ENCODE results near the gene MSI2.

Gene MSI2

DNA sequence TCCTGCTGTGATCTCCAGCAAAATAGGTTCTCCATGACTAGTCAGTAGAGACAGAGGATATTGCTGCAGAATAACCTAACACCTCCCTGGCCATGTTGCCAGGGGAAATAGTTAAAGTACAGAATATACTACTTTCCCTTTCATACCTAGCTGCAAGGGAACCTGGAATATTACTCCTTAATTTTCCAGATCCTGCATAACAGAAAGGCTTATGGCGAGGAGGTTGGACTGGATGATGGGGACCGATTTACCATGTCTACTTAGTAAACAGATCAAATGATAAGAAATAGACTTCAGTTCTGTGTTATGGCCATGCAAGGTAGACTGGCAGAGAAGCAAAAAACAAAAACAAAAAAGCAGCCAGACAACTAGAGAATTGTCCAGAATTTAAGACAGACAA lies 117.4 kb downstream of the MSI2 start:
- no peak overlapping the region for H3K27ac ChIP-seq (ENCODE audit: low read depth, low read length)
- H3K9me2 ChIP-seq (replicated peaks; ENCODE audit: insufficient read depth, low read length), result no peaks in the 10 kb centered on the region
- TF ChIP-seq, protein P1, sequence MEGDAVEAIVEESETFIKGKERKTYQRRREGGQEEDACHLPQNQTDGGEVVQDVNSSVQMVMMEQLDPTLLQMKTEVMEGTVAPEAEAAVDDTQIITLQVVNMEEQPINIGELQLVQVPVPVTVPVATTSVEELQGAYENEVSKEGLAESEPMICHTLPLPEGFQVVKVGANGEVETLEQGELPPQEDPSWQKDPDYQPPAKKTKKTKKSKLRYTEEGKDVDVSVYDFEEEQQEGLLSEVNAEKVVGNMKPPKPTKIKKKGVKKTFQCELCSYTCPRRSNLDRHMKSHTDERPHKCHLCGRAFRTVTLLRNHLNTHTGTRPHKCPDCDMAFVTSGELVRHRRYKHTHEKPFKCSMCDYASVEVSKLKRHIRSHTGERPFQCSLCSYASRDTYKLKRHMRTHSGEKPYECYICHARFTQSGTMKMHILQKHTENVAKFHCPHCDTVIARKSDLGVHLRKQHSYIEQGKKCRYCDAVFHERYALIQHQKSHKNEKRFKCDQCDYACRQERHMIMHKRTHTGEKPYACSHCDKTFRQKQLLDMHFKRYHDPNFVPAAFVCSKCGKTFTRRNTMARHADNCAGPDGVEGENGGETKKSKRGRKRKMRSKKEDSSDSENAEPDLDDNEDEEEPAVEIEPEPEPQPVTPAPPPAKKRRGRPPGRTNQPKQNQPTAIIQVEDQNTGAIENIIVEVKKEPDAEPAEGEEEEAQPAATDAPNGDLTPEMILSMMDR (IDR thresholded peaks at IDR 0.05; ENCODE audit: insufficient read depth, low read length, poor library complexity, severe bottlenecking), result no peak
- no peak for TF ChIP-seq EZH2phosphoT487 (conservative IDR thresholded peaks at IDR 0.05; ENCODE audit: low read length)
- no peak overlapping the region for H3K4me3 ChIP-seq (ENCODE audit: insufficient read depth, low read length, poor library complexity, severe bottlenecking)
- H3K36me3 ChIP-seq (ENCODE audit: low read length), result peaks cover 3% of the 10 kb centered on the region
- H2AFZ ChIP-seq (ENCODE audit: low read depth, low read length, severe bottlenecking), result no peak overlapping the region
- peaks cover 6% of the 10 kb centered on the region for H3K9me3 ChIP-seq (ENCODE audit: insufficient read depth, low read length)
- no peak overlapping the region for H3K9ac ChIP-seq (ENCODE audit: low read length)
- no peaks in the 10 kb centered on the region for H4K20me1 ChIP-seq (ENCODE audit: low read depth, low read length)
- no peaks in the 10 kb centered on the region; the same call in 1 of the 2 replicates for H3F3A ChIP-seq (ENCODE audit: insufficient read depth)
- H3K4me2 ChIP-seq (ENCODE audit: low read depth, low read length, poor library complexity, severe bottlenecking), result no peak overlapping the region
- no peaks in the 10 kb centered on the region for H3K27me3 ChIP-seq (ENCODE audit: low read length)
- peaks cover 38% of the 10 kb centered on the region for H3K79me2 ChIP-seq (ENCODE audit: insufficient read depth, low read length)

DNA sequence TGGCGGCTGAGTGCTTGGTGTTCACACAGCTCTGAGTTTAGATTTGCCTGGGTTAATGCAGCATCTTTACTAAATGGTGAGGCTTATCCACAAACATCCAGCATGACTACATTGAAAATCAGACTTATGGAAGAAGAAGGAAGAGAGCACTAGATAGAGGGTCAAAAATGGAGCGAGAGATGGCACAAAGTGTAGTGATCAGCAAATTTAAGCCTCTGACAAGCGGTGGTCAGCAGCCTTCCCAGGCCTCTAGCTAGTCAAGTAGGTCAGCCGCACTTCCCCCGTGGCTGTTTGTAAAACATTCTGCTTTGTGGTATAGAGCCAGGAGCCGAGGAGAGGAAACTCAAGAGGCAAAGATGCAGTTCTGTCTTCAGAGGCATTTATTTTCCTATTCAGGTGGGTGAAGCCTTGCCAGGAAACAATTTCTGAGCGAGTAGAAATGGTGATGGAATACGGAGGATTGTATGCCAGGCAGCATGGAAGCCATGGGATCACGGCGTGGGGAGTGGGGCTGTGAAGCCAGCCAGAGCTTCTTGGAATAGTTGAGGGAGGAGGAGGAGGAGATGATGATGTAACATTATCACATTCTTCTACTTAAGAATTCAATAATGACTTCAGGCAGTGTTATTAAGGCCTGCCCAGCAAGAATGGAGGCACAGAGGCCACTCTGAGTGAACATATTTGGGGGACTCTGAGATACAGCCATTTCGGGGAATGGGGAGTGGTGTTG lies 118.9 kb downstream of the MSI2 start:
- no peak for TF ChIP-seq EZH2phosphoT487 (conservative IDR thresholded peaks at IDR 0.05; ENCODE audit: low read length)
- TF ChIP-seq, protein P1 (IDR thresholded peaks at IDR 0.05; ENCODE audit: insufficient read depth, low read length, poor library complexity, severe bottlenecking), result no peak
- H2AFZ ChIP-seq (ENCODE audit: low read depth, low read length, severe bottlenecking), result no peak overlapping the region
- H3K9me3 ChIP-seq (ENCODE audit: insufficient read depth, low read length), result peaks cover 6% of the 10 kb centered on the region
- H3F3A ChIP-seq (ENCODE audit: insufficient read depth), result no peaks in the 10 kb centered on the region; the same call in 1 of the 2 replicates
- peaks cover 3% of the 10 kb centered on the region for H3K36me3 ChIP-seq (ENCODE audit: low read length)
- H3K4me2 ChIP-seq (ENCODE audit: low read depth, low read length, poor library complexity, severe bottlenecking), result no peak overlapping the region
- H4K20me1 ChIP-seq (ENCODE audit: low read depth, low read length), result no peaks in the 10 kb centered on the region
- no peak overlapping the region for H3K9ac ChIP-seq (ENCODE audit: low read length)
- no peaks in the 10 kb centered on the region for H3K9me2 ChIP-seq (replicated peaks; ENCODE audit: insufficient read depth, low read length)
- H3K27ac ChIP-seq (ENCODE audit: low read depth, low read length), result no peak overlapping the region
- H3K27me3 ChIP-seq (ENCODE audit: low read length), result no peaks in the 10 kb centered on the region
- H3K4me3 ChIP-seq (ENCODE audit: insufficient read depth, low read length, poor library complexity, severe bottlenecking), result no peak overlapping the region
- peaks cover 35% of the 10 kb centered on the region for H3K79me2 ChIP-seq (ENCODE audit: insufficient read depth, low read length)

DNA sequence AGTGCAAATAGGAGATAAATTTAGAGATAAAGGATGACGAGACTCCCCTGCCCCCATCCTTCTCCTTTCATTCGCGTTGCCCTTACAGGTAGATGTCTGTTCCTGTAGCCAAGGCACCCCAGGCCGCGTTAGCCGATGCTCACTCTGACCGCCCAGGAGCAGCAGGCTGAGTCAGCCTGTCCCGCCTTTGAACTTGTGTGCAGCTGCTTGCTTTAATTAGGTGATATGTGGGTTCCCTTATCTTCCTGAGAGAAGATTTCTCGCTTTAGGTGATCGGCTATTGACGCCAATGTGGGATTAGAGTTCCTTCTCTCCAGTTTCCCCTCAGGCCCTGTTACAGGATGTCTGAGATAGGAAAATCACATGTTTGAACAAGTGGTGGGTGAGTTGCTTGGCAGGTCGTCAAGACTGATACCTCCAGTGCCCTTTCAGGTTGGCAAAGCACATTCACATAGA lies 119.5 kb downstream of the MSI2 start:
- Histone ChIP-seq H3K36me3 (ENCODE audit: low read length) (peaks cover 3% of the 10 kb centered on the region), H3K9me2 (replicated peaks; ENCODE audit: insufficient read depth, low read length) (no peaks in the 10 kb centered on the region), H3K9me3 (ENCODE audit: insufficient read depth, low read length) (peaks cover 6% of the 10 kb centered on the region), H3K9ac (ENCODE audit: low read length) (no peak overlapping the region), H3K79me2 (ENCODE audit: insufficient read depth, low read length) (peaks cover 35% of the 10 kb centered on the region), H3K27me3 (ENCODE audit: low read length) (no peaks in the 10 kb centered on the region), H4K20me1 (ENCODE audit: low read depth, low read length) (no peaks in the 10 kb centered on the region), H3F3A (ENCODE audit: insufficient read depth) (no peaks in the 10 kb centered on the region; the same call in 1 of the 2 replicates), H3K4me3 (ENCODE audit: insufficient read depth, low read length, poor library complexity, severe bottlenecking) (no peak overlapping the region), H3K27ac (ENCODE audit: low read depth, low read length) (no peak overlapping the region), H3K4me2 (ENCODE audit: low read depth, low read length, poor library complexity, severe bottlenecking) (no peak overlapping the region), H2AFZ (ENCODE audit: low read depth, low read length, severe bottlenecking) (no peak overlapping the region)
- no peak for TF ChIP-seq EZH2phosphoT487 (conservative IDR thresholded peaks at IDR 0.05; ENCODE audit: low read length)
- TF ChIP-seq, protein P1 (IDR thresholded peaks at IDR 0.05; ENCODE audit: insufficient read depth, low read length, poor library complexity, severe bottlenecking), result no peak

All from SU-DHL-6 (cell line).